Cardiac muscle cell (in vitro differentiated cells and primary cell): ENCODE measurements around the gene TMOD2. TPM values are rescaled to one million over a fixed set of nuclear protein-coding genes. Genes with fewer than 3 reads are reported as not detected.
A peak's percentile ranks its signal among the peaks of the same experiment; 100 is the strongest.

Experiments used
- DNase-seq, 2 donors: peaks; one replicate each; pipeline versions ENCODE4 v3.0.0 to v3.0.0-alpha.2; 2010 to 2017; ENCODE audit warnings: low read depth in 1 of 2, low spot score in 1 of 2
- H3K27ac ChIP-seq: fragments of 200-600 bp; sonication (generic); 2 replicates; pipeline ENCODE4 v1.5.1; 2016
- H3K27me3 ChIP-seq: fragments of 200-600 bp; sonication (generic); 2 replicates; pipeline ENCODE4 v1.6.0; 2016; ENCODE audit warnings: control low read depth
- H3K36me3 ChIP-seq: fragments of 200-600 bp; sonication (generic); 2 replicates; pipeline ENCODE4 v1.5.1; 2016; ENCODE audit warnings: control low read depth
- H3K4me1 ChIP-seq: fragments of 200-600 bp; sonication (generic); 2 replicates; pipeline ENCODE4 v1.8.1; 2017; ENCODE audit warnings: low read depth, mild to moderate bottlenecking, mixed run types
- H3K4me3 ChIP-seq: fragments of 200-600 bp; sonication (generic); 2 replicates; pipeline ENCODE4 v1.5.1; 2016; ENCODE audit warnings: mild to moderate bottlenecking
- H3K9me3 ChIP-seq: fragments of 200-600 bp; sonication (generic); 2 replicates; pipeline ENCODE4 v1.5.1; 2017; ENCODE audit warnings: low read depth, mild to moderate bottlenecking, control low read depth
- CTCF ChIP-seq: IDR thresholded peaks from 2 replicates; pipeline ENCODE4 v1.5.1; 2012; ENCODE audit warnings: low read depth, mild to moderate bottlenecking, low read length
- polyA plus RNA-seq: library from polyadenylated mRNA; unstranded; fragments of >200 nt; fragmentation: Nextera tagmentation; extraction: Ambion mirVana; gene quantifications from 2 replicates; pipeline ENCODE4 v1.2.1, GENCODE V29; 2016
- total RNA-seq: library from RNA; depleted of rRNA; stranded (reverse); fragments of >200 nt; gene quantifications from 2 replicates; pipeline ENCODE4 v1.2.3, GENCODE V29; 2016

The TMOD2 gene
- total and polyA plus RNA-seq, 2 experiments from 2014 or later: 1.8 to 2.8 TPM

- no peak for TF ChIP-seq CTCF
- peak overlapping the region; percentile 41 for H3K4me3 ChIP-seq
- no peaks in the 10 kb centered on the region for H3K36me3 ChIP-seq
- H3K9me3 ChIP-seq: no peaks in the 10 kb centered on the region
- DNase-seq: peak; percentile 24 to 58
- no peaks in the 10 kb centered on the region for H3K4me1 ChIP-seq
- H3K27ac ChIP-seq: no peak overlapping the region
- peaks cover 37% of the 10 kb centered on the region for H3K27me3 ChIP-seq
Observed at GRCh38 chr15:51736751-51737521, 14.5 kb upstream of the TMOD2 start.

- Histone ChIP-seq H3K9me3 (no peaks in the 10 kb centered on the region), H3K27ac (no peak within 1 kb of the TSS)
Observed at GRCh38 chr15:51737522-51738305, 13.7 kb upstream of the TMOD2 start, which contains the start of gene LYSMD2. Gene LYSMD2 (minus strand): TSS chr15:51737655. CDS start chr15:51737622, 33 bp downstream.

GRCh38 chr15:51738553-51738952 is 12.8 kb upstream of the TMOD2 start:
- H3K27ac ChIP-seq: no peak overlapping the region
- peak in 1 of 2 donors; percentile 38 for DNase-seq

More at GRCh38 chr15:51737522-51738305, 13.7 kb upstream of the TMOD2 start, which contains the start of gene LYSMD2:
- Histone ChIP-seq H3K27me3 (peaks cover 37% of the 10 kb centered on the region), H3K4me3 (peak within 1 kb of the TSS; percentile 41), H3K4me1 (no peaks in the 10 kb centered on the region), H3K36me3 (no peaks in the 10 kb centered on the region)
- TF ChIP-seq CTCF: no peak
- DNase-seq: peak; percentile 65 to 76

GRCh38 chr15:51739061-51739712 is 12.2 kb upstream of the TMOD2 start:
- no peak overlapping the region for H3K4me3 ChIP-seq
- no peaks in the 10 kb centered on the region for H3K36me3 ChIP-seq
- no peaks in the 10 kb centered on the region for H3K4me1 ChIP-seq
- H3K9me3 ChIP-seq: no peaks in the 10 kb centered on the region
- no peak overlapping the region for H3K27ac ChIP-seq
- H3K27me3 ChIP-seq: peaks cover 48% of the 10 kb centered on the region
- TF ChIP-seq CTCF: no peak
- no peak for DNase-seq

More at GRCh38 chr15:51738553-51738952, 12.8 kb upstream of the TMOD2 start:
- TF ChIP-seq CTCF: no peak
- Histone ChIP-seq H3K36me3 (no peaks in the 10 kb centered on the region), H3K27me3 (peaks cover 42% of the 10 kb centered on the region), H3K4me1 (no peaks in the 10 kb centered on the region), H3K4me3 (no peak overlapping the region), H3K9me3 (no peaks in the 10 kb centered on the region)

GRCh38 chr15:51749307-51749706 is 2.1 kb upstream of the TMOD2 start:
- H3K4me3 ChIP-seq: no peak overlapping the region
- H3K4me1 ChIP-seq: no peaks in the 10 kb centered on the region
- H3K36me3 ChIP-seq: no peaks in the 10 kb centered on the region
- no peak for TF ChIP-seq CTCF
- H3K27ac ChIP-seq: no peak overlapping the region
- no peak for DNase-seq
- no peaks in the 10 kb centered on the region for H3K9me3 ChIP-seq
- H3K27me3 ChIP-seq: peaks cover 82% of the 10 kb centered on the region
